ENCODE results near the gene MRPL17.

The MRPL17 gene

GRCh38 chr11:6631361-6631890 lies 51.7 kb downstream of the MRPL17 start:
- DNase-seq = no peak

GRCh38 chr11:6630632-6631291 lies 52.4 kb downstream of the MRPL17 start:
- no peak for DNase-seq
